Measurements from ENCODE around the gene MMP24. TPM values are rescaled to one million over a fixed set of nuclear protein-coding genes. Genes with fewer than 3 reads are reported as not detected.

Gene MMP24
- total and polyA plus RNA-seq, 2 donors (not counting 1 experiment from before 2014, with no cell fraction given), result 0.17 to 0.49 TPM

DNA sequence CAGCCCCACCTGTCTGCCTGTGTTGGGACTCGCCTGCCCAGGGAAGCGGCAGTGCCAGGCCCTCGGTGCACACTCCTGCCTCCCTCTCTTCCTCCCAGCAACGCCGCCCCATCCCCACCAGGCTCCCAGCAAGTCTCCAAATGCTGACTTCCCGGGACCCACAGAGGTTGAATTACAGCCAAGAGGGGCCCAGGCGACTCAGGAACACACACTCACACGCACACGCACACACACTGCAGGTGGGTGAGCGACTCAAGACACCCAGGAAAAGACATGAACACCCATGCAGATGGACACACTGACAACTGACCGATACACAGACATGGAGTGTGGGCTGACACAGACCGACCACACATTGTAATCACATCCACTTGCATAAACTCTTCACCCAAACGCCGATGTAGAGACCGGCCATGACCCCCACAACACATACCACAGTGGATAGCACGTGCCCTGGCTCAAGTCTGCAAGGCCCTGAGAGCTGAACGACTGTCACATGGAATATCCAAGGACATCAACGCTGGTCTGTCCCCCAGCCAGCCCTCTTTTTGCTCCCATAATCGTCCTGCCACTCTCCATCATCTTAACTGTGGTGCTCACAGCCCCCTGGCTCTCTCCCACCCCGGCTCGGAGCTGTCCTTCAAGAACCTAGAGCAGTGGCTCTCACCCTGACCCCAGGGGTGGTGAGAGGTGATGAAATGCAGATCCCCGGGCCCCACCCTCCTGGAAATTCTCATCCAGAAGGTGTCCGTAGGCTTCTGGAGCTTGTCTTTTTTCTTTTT lies 66.2 kb downstream of the MMP24 start:
- Histone ChIP-seq H3K9ac (ENCODE audit: insufficient read depth, low read length) (no peak overlapping the region), H2AFZ (ENCODE audit: low read length) (no peak overlapping the region), H3K9me3 (ENCODE audit: control insufficient read depth, insufficient read depth, low read depth, low read length) (no peaks in the 10 kb centered on the region), H4K20me1 (ENCODE audit: control insufficient read depth, extremely low read depth, insufficient read depth, low read length) (no peaks in the 10 kb centered on the region), H3K79me2 (ENCODE audit: control insufficient read depth, insufficient read depth, low read length) (no peaks in the 10 kb centered on the region), H3K27me3 (ENCODE audit: control insufficient read depth, insufficient read depth, low read length) (peaks cover 3% of the 10 kb centered on the region), H3K4me2 (ENCODE audit: extremely low read depth, insufficient read depth, low read length) (no peak overlapping the region), H3K27ac (ENCODE audit: insufficient read depth, low read length) (no peak overlapping the region), H3K4me1 (ENCODE audit: control insufficient read depth, extremely low read depth, insufficient read depth, low read length) (no peaks in the 10 kb centered on the region), H3K36me3 (ENCODE audit: control insufficient read depth, insufficient read depth, low read length) (no peaks in the 10 kb centered on the region), H3K4me3 (replicated peaks in 1 of 4; ENCODE audit: control extremely low read depth in 1 of 4, insufficient read depth in 1 of 4, low read depth in 3 of 4, low read length in 4 of 4) (no peak overlapping the region)
- TF ChIP-seq CTCF (conservative IDR thresholded peaks at IDR 0.05 in 1 of 2, IDR thresholded peaks at IDR 0.05 in 1 of 2; ENCODE audit: low read depth in 1 of 2, low read length in 2 of 2), result no peak
- no peak for TF ChIP-seq EZH2 (IDR thresholded peaks at IDR 0.05; ENCODE audit: low read length, missing control alignments)
- DNase-seq (ENCODE audit: low read depth in 2 of 2), result no peak

DNA sequence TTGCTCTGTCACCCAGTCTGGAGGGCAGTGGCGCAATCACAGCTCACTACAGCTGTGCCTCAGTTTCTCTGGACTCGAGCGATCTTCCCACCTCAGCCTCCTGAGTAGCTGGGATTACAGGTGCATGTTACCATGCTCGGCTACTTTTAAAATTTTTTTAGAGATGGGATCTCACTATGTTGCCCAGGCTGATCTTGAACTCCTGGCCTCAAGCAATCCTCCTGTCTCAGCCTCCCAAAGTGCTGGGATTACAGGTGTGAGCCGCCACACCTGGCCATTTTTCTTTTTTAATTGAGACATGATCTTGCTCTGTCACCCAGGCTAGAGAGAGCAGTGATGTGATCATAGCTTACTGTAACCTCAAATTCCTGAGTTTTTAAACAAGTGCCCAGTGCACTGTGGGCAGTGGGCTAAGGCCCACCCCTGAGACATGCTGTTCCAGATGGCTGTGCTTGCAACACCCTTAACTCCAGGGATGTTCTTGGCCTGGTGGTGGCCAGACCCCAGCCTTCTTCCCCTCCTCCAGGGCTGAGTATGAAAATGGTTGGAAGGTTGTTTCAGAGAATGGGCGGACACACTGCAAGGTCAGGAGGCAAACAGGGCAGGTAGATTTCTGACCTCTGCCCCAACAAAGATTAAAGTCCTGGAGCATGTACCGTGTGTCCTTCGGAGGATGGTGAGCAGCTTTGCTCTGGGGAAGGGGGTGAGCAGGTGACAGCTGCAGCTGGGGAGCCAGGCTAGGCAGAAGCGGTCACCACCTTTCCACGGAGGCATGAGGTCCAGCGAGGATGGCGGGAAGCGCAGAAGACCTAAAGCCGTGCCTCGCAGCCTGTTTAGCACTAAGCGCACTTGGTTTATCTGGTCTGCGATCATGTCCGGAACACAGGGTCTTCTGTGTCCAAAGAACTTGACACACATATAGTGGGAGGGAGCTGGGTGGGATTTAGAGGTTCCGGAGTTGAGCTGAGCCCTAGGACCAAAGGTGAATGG lies 67.1 kb downstream of the MMP24 start:
- TF ChIP-seq EZH2 (IDR thresholded peaks at IDR 0.05; ENCODE audit: low read length, missing control alignments) (no peak), CTCF (conservative IDR thresholded peaks at IDR 0.05 in 1 of 2, IDR thresholded peaks at IDR 0.05 in 1 of 2; ENCODE audit: low read depth in 1 of 2, low read length in 2 of 2) (no peak)
- H3K4me1 ChIP-seq (ENCODE audit: control insufficient read depth, extremely low read depth, insufficient read depth, low read length), result no peaks in the 10 kb centered on the region
- peaks cover 3% of the 10 kb centered on the region for H3K27me3 ChIP-seq (ENCODE audit: control insufficient read depth, insufficient read depth, low read length)
- no peaks in the 10 kb centered on the region for H4K20me1 ChIP-seq (ENCODE audit: control insufficient read depth, extremely low read depth, insufficient read depth, low read length)
- H3K79me2 ChIP-seq (ENCODE audit: control insufficient read depth, insufficient read depth, low read length), result no peaks in the 10 kb centered on the region
- no peaks in the 10 kb centered on the region for H3K36me3 ChIP-seq (ENCODE audit: control insufficient read depth, insufficient read depth, low read length)
- no peak overlapping the region for H3K9ac ChIP-seq (ENCODE audit: insufficient read depth, low read length)
- no peak overlapping the region for H3K4me2 ChIP-seq (ENCODE audit: extremely low read depth, insufficient read depth, low read length)
- no peak overlapping the region for H2AFZ ChIP-seq (ENCODE audit: low read length)
- H3K9me3 ChIP-seq (ENCODE audit: control insufficient read depth, insufficient read depth, low read depth, low read length), result no peaks in the 10 kb centered on the region
- no peak overlapping the region for H3K4me3 ChIP-seq (replicated peaks in 1 of 4; ENCODE audit: control extremely low read depth in 1 of 4, insufficient read depth in 1 of 4, low read depth in 3 of 4, low read length in 4 of 4)
- H3K27ac ChIP-seq (ENCODE audit: insufficient read depth, low read length), result no peak overlapping the region
- no peak for DNase-seq (ENCODE audit: low read depth in 2 of 2)

DNA sequence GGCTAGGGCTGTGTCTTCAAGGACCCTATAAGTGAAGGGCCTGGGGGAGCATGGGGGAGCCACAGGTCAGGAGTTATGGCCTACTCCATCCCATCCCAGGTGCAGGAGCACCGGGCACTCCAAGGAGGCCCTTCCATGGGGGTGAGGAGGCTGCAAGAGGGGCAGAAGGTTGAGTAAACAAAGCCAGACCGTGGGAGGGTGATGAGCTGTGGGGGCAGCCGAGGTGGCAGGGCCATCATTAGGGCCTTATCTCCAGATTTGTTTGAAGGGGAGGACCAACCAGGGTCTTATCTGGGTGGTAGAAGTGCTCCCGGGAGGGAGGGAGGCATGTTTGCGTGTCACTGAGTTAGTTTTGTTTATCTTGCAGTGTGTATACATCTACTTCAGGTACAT lies 67.8 kb downstream of the MMP24 start:
- no peaks in the 10 kb centered on the region for H3K36me3 ChIP-seq (ENCODE audit: control insufficient read depth, insufficient read depth, low read length)
- no peaks in the 10 kb centered on the region for H4K20me1 ChIP-seq (ENCODE audit: control insufficient read depth, extremely low read depth, insufficient read depth, low read length)
- no peak for DNase-seq (ENCODE audit: low read depth in 2 of 2)
- H3K27me3 ChIP-seq (ENCODE audit: control insufficient read depth, insufficient read depth, low read length), result peaks cover 3% of the 10 kb centered on the region
- H3K4me3 ChIP-seq (replicated peaks in 1 of 4; ENCODE audit: control extremely low read depth in 1 of 4, insufficient read depth in 1 of 4, low read depth in 3 of 4, low read length in 4 of 4), result no peak overlapping the region
- H3K9ac ChIP-seq (ENCODE audit: insufficient read depth, low read length), result no peak overlapping the region
- no peak overlapping the region for H3K4me2 ChIP-seq (ENCODE audit: extremely low read depth, insufficient read depth, low read length)
- no peaks in the 10 kb centered on the region for H3K79me2 ChIP-seq (ENCODE audit: control insufficient read depth, insufficient read depth, low read length)
- H3K4me1 ChIP-seq (ENCODE audit: control insufficient read depth, extremely low read depth, insufficient read depth, low read length), result no peaks in the 10 kb centered on the region
- no peak for TF ChIP-seq EZH2 (IDR thresholded peaks at IDR 0.05; ENCODE audit: low read length, missing control alignments)
- TF ChIP-seq CTCF (conservative IDR thresholded peaks at IDR 0.05 in 1 of 2, IDR thresholded peaks at IDR 0.05 in 1 of 2; ENCODE audit: low read depth in 1 of 2, low read length in 2 of 2), result no peak
- no peak overlapping the region for H3K27ac ChIP-seq (ENCODE audit: insufficient read depth, low read length)
- H2AFZ ChIP-seq (ENCODE audit: low read length), result no peak overlapping the region
- no peaks in the 10 kb centered on the region for H3K9me3 ChIP-seq (ENCODE audit: control insufficient read depth, insufficient read depth, low read depth, low read length)

All from fibroblast of lung (primary cell).